8988T (cell line): Measurements from ENCODE around the gene RHBDL1.

Source experiments
- DNase-seq: peaks from one replicate; pipeline ENCODE4 v3.0.0; 2011

RHBDL1 gene

GRCh38 chr16:676565-676902, 1.1 kb downstream of the RHBDL1 start:
- no peak for DNase-seq

- DNase-seq, result no peak
Observed at GRCh38 chr16:676913-677312, 1.4 kb downstream of the RHBDL1 start.

- DNase-seq, result no peak
Observed at GRCh38 chr16:677316-678190, 2.1 kb downstream of the RHBDL1 start.

GRCh38 chr16:678209-678857, 2.9 kb downstream of the RHBDL1 start:
- no peak for DNase-seq

- DNase-seq, result no peak
Observed at GRCh38 chr16:678858-679813, 3.7 kb downstream of the RHBDL1 start.

GRCh38 chr16:679814-680624, 4.5 kb downstream of the RHBDL1 start, which contains the start of gene STUB1:
Gene STUB1 (plus strand): TSS chr16:680410. CDS start chr16:680526, 116 bp downstream.
- no peak for DNase-seq

- DNase-seq, result no peak
Observed at GRCh38 chr16:680625-680945, 5.1 kb downstream of the RHBDL1 start.

- DNase-seq, result no peak
Observed at GRCh38 chr16:680967-681745, 5.7 kb downstream of the RHBDL1 start.

- no peak for DNase-seq
Observed at GRCh38 chr16:681746-682427, 6.4 kb downstream of the RHBDL1 start.

- no peak for DNase-seq
Observed at GRCh38 chr16:682493-683395, 7.3 kb downstream of the RHBDL1 start.

GRCh38 chr16:683396-684070, 8.1 kb downstream of the RHBDL1 start:
- DNase-seq, result no peak

GRCh38 chr16:684071-684794, 8.8 kb downstream of the RHBDL1 start, which contains the start of gene JMJD8:
Gene JMJD8 (minus strand): TSS chr16:684334. CDS start chr16:684319, 15 bp downstream.
- DNase-seq, result peak; percentile 95

GRCh38 chr16:684961-685696, 9.7 kb downstream of the RHBDL1 start:
- DNase-seq, result no peak

GRCh38 chr16:685967-686366, 10.5 kb downstream of the RHBDL1 start:
- DNase-seq, result no peak

GRCh38 chr16:686459-687260, 11.2 kb downstream of the RHBDL1 start:
- DNase-seq, result no peak

- DNase-seq, result no peak
Observed at GRCh38 chr16:687499-687898, 12.0 kb downstream of the RHBDL1 start.
